ENCODE measurements around the gene KLHDC9. TPM values are rescaled to one million over a fixed set of nuclear protein-coding genes. Genes with fewer than 3 reads are reported as not detected.

KLHDC9 gene
- total and polyA plus RNA-seq, 9 of the 15 experiments (the other 6 are each of a cell fraction or from before 2014, with no cell fraction given): not detected

DNA sequence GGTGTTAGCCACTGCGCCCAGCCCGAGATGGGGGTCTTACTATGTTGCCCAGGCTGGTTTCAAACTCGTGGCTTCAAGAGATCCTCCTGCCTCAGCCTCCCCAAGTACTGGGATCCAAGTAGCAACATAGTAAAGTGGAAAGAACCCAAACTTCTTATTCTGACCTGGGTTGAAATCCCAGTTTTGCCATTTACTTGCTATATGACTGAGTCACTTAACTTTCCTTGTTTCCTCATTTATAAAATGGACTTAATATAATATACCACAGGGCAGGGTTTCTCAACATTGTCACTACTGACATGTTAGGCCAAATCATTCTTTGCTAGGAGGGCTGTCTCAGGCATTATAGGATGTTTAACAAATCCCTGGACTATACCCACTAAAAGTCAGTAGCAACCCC is 13.0 kb downstream of the KLHDC9 start:
- ATAC-seq: no peak
- no peak for DNase-seq (ENCODE audit: extremely low read depth in 1 of 4, low spot score in 3 of 4)
- Histone ChIP-seq H3K9me3 (replicated peaks; ENCODE audit: control insufficient read depth, insufficient read depth, low read depth, low read length) (no peaks in the 10 kb centered on the region), H2AFZ (ENCODE audit: low read depth, low read length) (no peak overlapping the region), H3K79me2 (ENCODE audit: control insufficient read depth, insufficient read depth, low read length) (peaks cover 95% of the 10 kb centered on the region), H3K4me1 (replicated peaks in 1 of 2; ENCODE audit: control insufficient read depth in 2 of 2, insufficient read depth in 2 of 2, low read length in 2 of 2) (peaks cover 4 to 26% of the 10 kb centered on the region in 2 experiments), H4K20me1 (replicated peaks; ENCODE audit: control insufficient read depth, insufficient read depth, low read length) (no peaks in the 10 kb centered on the region; the same call in 1 of the 2 replicates), H3K9ac (ENCODE audit: insufficient read depth in 1 of 2, low read depth in 2 of 2, low read length in 2 of 2) (no peak overlapping the region), H3K27me3 (ENCODE audit: control insufficient read depth in 2 of 2, insufficient read depth in 2 of 2, low read length in 2 of 2) (no peaks in the 10 kb centered on the region), H3K27ac (ENCODE audit: extremely low read depth, low read depth, low read length) (no peak overlapping the region), H3K4me3 (no peak overlapping the region), H3K9me1 (ENCODE audit: control insufficient read depth, insufficient read depth, low read length) (no peaks in the 10 kb centered on the region), H3K4me2 (ENCODE audit: insufficient read depth, low read length) (no peak overlapping the region), H3K36me3 (ENCODE audit: control insufficient read depth, insufficient read depth, low read length) (peaks cover 82% of the 10 kb centered on the region)
- no peak for FAIRE-seq
- WGBS (ENCODE audit: insufficient coverage, low coverage, missing lambda C conversion rate): 93% methylated on average over 3 of the region's 3 CpGs
- POLR2A ChIA-PET: interaction anchor here (1.4 kb wide), 1 partner anchor 11 kb away, joined by 5 read pairs; no protein-coding TSS in a partner anchor
- CTCF ChIA-PET (ENCODE audit: low intra/inter-chr PET ratio): interaction anchor here (0.6 kb wide), 1 partner anchor 110 kb away, joined by 3 read pairs; no protein-coding TSS in a partner anchor
- in situ Hi-C loops (cut with MboI): no loop called here
- no TSS peak for BruUV-seq (replicated peaks)
- TF ChIP-seq, protein P1, sequence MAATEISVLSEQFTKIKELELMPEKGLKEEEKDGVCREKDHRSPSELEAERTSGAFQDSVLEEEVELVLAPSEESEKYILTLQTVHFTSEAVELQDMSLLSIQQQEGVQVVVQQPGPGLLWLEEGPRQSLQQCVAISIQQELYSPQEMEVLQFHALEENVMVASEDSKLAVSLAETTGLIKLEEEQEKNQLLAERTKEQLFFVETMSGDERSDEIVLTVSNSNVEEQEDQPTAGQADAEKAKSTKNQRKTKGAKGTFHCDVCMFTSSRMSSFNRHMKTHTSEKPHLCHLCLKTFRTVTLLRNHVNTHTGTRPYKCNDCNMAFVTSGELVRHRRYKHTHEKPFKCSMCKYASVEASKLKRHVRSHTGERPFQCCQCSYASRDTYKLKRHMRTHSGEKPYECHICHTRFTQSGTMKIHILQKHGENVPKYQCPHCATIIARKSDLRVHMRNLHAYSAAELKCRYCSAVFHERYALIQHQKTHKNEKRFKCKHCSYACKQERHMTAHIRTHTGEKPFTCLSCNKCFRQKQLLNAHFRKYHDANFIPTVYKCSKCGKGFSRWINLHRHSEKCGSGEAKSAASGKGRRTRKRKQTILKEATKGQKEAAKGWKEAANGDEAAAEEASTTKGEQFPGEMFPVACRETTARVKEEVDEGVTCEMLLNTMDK (IDR thresholded peaks at IDR 0.05; ENCODE audit: borderline replicate concordance, insufficient read depth, low read depth, low read length, poor library complexity, severe bottlenecking): no peak
- TF ChIP-seq RFX7 (CRISPR knock-in tag; IDR thresholded peaks at IDR 0.05): no peak
- no peak for TF ChIP-seq ZC3H11A (IDR thresholded peaks at IDR 0.05; ENCODE audit: low read depth, low read length)
- TF ChIP-seq BDP1 (IDR thresholded peaks at IDR 0.05; ENCODE audit: insufficient read depth, insufficient read length): no peak
- TF ChIP-seq, protein P2, sequence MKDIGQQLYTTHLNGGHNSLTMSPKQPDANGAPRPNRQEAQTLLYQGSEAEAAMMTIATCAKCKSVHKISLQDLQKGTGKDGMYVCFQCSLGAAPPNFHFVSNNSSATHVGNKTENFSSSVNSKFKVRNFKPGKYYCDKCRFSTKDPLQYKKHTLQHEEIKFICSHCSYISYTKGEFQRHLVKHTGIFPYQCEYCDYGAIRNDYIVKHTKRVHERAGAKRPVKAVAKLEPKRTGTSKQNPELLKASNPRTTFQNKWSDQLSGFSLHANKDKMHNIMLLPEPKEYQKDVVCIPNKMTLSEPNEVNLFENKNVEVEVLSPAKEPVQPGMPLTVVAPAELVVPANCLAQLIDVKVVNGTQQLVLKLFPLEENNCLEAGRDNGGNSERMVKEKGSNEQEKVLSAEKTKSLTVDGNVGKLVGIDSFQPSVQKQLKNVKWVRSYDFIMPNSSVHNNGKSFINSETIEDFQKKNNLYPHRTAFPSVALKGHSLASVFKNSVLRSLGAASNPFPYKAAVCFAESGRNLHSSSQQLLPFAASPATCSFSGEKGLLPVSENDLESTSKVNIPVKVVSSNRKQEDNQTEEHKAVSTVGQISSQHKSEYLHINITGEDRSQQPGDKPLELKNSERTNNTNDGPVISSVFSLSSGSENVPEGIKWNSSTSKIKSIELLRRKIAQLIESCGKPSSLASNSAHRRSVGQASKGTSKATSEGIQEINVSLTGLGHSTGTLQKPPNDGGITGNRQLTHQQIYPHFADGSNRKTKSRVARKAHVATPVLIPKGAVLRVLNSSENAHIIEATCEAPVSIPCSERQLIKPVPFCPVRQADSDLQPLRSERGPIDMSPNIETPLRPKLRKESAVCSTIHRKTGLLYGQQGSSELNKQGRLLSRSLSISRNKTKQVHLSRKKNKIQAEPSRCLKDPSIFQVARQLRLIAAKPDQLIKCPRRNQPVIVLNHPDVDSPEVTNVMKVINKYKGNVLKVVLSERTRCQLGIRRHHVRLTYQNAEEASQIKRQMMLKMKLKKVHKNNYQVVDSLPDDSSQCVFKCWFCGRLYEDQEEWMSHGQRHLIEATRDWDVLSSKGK (CRISPR knock-in tag; IDR thresholded peaks at IDR 0.05): no peak
- TF ChIP-seq TRIM24 (IDR thresholded peaks at IDR 0.05): no peak
- TF ChIP-seq SRF (CRISPR knock-in tag; IDR thresholded peaks at IDR 0.05): no peak
- no peak for TF ChIP-seq KDM1A (IDR thresholded peaks at IDR 0.05)
- TF ChIP-seq, protein P3, sequence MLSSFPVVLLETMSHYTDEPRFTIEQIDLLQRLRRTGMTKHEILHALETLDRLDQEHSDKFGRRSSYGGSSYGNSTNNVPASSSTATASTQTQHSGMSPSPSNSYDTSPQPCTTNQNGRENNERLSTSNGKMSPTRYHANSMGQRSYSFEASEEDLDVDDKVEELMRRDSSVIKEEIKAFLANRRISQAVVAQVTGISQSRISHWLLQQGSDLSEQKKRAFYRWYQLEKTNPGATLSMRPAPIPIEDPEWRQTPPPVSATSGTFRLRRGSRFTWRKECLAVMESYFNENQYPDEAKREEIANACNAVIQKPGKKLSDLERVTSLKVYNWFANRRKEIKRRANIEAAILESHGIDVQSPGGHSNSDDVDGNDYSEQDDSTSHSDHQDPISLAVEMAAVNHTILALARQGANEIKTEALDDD (IDR thresholded peaks at IDR 0.05): no peak
- no peak for TF ChIP-seq MTF1 (CRISPR knock-in tag; IDR thresholded peaks at IDR 0.05; ENCODE audit: borderline replicate concordance)
- TF ChIP-seq FOXA3 (CRISPR knock-in tag; conservative IDR thresholded peaks at IDR 0.05 in 1 of 2, IDR thresholded peaks at IDR 0.05 in 1 of 2): no peak
- intact Hi-C loops (cut with micrococcal nuclease): no loop called here

All from K562 (cell line).